ENCODE results near the gene SNTB2. TPM values are rescaled to one million over a fixed set of nuclear protein-coding genes. Genes with fewer than 3 reads are reported as not detected.

Gene SNTB2
- total and polyA plus RNA-seq, 10 donors, result 1.9 to 48.5 (median 28.9) TPM

DNA sequence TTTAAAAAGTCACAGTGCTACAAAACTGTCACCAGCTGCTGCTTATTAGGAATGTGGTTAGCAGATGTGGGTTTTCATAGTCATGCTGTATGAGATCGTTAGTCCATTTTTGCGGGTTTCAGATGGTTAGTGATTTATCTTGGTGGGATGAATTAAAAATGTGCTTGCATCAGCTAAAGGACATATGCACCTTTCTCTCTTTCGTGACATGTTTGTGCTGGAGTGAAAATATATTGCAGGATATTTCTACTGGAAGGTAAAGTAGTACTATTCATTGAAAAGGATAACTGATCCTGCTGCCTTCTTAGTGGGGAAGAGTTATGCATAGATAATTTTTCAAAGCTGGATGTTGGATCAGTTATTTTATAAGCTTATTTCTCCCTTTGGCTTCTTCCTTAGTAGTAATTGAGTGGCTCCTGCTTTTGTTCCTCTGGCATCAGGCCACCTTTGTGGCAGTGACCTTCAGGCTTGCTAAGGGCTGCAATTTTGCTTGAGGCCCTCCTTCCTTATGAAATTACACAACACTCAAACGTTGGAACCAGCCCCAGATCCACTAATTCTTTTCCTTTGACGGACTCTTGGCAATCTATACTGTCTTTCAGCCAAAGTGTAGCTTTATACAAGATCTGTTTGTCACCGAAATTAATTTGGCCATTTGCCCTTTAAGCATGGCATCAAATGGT lies 7.5 kb upstream of the SNTB2 start:
- no peaks in the 10 kb centered on the region for H3K27me3 ChIP-seq (replicated peaks in 1 of 7)
- H3K4me3 ChIP-seq, result no peak overlapping the region
- peak overlapping the region in 7 of 8 donors; percentile 47 to 69 (median 62) for H3K27ac ChIP-seq
- TF ChIP-seq POLR2AphosphoS5 (IDR thresholded peaks at IDR 0.05) (peak in 1 of 3 donors; percentile 67), POLR2A (IDR thresholded peaks at IDR 0.05) (no peak)
- TF ChIP-seq, protein P1, sequence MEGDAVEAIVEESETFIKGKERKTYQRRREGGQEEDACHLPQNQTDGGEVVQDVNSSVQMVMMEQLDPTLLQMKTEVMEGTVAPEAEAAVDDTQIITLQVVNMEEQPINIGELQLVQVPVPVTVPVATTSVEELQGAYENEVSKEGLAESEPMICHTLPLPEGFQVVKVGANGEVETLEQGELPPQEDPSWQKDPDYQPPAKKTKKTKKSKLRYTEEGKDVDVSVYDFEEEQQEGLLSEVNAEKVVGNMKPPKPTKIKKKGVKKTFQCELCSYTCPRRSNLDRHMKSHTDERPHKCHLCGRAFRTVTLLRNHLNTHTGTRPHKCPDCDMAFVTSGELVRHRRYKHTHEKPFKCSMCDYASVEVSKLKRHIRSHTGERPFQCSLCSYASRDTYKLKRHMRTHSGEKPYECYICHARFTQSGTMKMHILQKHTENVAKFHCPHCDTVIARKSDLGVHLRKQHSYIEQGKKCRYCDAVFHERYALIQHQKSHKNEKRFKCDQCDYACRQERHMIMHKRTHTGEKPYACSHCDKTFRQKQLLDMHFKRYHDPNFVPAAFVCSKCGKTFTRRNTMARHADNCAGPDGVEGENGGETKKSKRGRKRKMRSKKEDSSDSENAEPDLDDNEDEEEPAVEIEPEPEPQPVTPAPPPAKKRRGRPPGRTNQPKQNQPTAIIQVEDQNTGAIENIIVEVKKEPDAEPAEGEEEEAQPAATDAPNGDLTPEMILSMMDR (IDR thresholded peaks at IDR 0.05 in 8 of 11, conservative IDR thresholded peaks at IDR 0.05 in 3 of 11), result no peak
- H3K36me3 ChIP-seq, result no peaks in the 10 kb centered on the region
- no peak for DNase-seq
- H3K4me1 ChIP-seq, result peaks cover 9 to 38% (median 12%) of the 10 kb centered on the region in 6 donors
- WGBS, 5 donors, result 21 to 53% (median 24%) methylated on average over 6 of the region's 6 CpGs
- H3K9me3 ChIP-seq, result no peaks in the 10 kb centered on the region
- intact Hi-C loops (cut with DNase I; ENCODE audit: low total_unique reads), result no loop called here

DNA sequence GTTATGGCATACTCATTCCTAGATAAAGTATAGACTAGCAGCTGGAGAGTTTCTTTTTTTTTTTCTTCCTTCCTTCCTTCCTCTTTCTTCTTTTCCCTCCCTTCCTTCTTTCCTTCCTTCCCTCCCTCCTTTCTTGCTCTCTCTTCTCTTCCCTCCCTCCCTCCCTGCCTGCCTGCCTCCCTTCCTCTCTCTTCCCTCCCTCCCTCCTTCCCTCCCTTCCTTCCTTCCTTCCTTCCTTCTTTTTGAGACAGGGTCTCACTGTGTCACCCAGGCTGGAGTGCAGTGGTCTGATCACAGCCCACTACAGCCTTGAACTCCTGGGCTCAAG lies 7.0 kb upstream of the SNTB2 start:
- Histone ChIP-seq H3K27ac (peak overlapping the region in 5 of 8 donors; percentile 47 to 69 (median 65)), H3K27me3 (replicated peaks in 1 of 7) (no peaks in the 10 kb centered on the region), H3K4me3 (no peak overlapping the region), H3K36me3 (no peaks in the 10 kb centered on the region), H3K9me3 (no peaks in the 10 kb centered on the region), H3K4me1 (peaks cover 9 to 38% (median 14%) of the 10 kb centered on the region in 6 donors)
- intact Hi-C loops (cut with DNase I; ENCODE audit: low total_unique reads), result no loop called here
- DNase-seq, result no peak
- no peak for TF ChIP-seq POLR2AphosphoS5 (IDR thresholded peaks at IDR 0.05)
- no peak for TF ChIP-seq POLR2A (IDR thresholded peaks at IDR 0.05)
- TF ChIP-seq, protein P1 (IDR thresholded peaks at IDR 0.05 in 8 of 11, conservative IDR thresholded peaks at IDR 0.05 in 3 of 11), result no peak

DNA sequence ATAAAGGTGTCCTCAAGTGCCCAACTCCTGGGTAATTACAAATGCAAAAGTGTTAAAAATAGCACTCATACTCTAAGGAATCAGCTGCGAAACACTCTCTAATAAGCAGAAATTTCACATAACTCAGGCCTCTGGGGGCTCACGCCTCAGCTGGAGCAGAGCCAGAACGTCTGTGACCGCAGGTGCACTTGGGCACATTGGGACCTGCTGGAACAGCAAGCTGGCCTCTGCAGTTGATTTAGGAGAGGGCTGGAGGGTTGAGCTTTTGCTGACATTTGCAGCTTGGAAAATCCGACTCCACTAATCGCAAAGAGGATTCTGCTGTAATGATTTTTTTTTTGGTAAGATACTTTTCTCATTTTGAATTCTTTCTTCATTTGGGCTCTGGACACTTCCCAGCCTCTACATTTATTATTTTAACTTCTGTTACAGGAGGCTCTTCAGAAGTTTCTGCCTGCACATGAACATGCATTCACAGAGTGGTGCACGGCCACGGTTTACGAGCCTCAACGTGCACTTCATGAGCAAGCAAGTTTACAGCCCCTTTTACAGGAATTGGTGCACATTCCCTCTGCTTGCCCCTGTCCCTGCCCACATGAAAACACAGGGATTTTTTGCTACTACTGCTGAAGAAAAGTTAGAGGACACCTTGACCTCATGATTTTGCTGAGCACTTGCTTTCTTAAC lies 4.1 kb upstream of the SNTB2 start:
- intact Hi-C loops (cut with DNase I; ENCODE audit: low total_unique reads), result no loop called here
- TF ChIP-seq POLR2AphosphoS5 (IDR thresholded peaks at IDR 0.05) (no peak), POLR2A (IDR thresholded peaks at IDR 0.05) (no peak)
- TF ChIP-seq, protein P1 (IDR thresholded peaks at IDR 0.05 in 8 of 11, conservative IDR thresholded peaks at IDR 0.05 in 3 of 11), result no peak
- Histone ChIP-seq H3K4me1 (peaks cover 14 to 60% (median 32%) of the 10 kb centered on the region in 6 donors), H3K4me3 (no peak overlapping the region), H3K36me3 (no peaks in the 10 kb centered on the region), H3K27ac (no peak overlapping the region), H3K27me3 (replicated peaks in 1 of 7) (no peaks in the 10 kb centered on the region), H3K9me3 (no peaks in the 10 kb centered on the region)
- 77 to 83% (median 82%) methylated on average over 10 of the region's 10 CpGs for WGBS, 5 donors
- DNase-seq, result no peak
